CD4-positive, alpha-beta T cell treated with Interleukin-6 at 100 ng/mL for 8 hours (primary cell): ENCODE data around the gene USP16.
A peak's percentile ranks its signal among the peaks of the same experiment; 100 is the strongest.
"Not testable (repeated sequence)": the region's sequence is repeated elsewhere in the genome, so short reads cannot be mapped to it uniquely, and the experiment has no call there.

Experiments used
- DNase-seq: peaks from one replicate; pipeline ENCODE4 v3.0.0-alpha.2; 2020; ENCODE audit warnings: mixed read lengths, low spot score

USP16 gene

GRCh38 chr21:29024474-29025327 lies at the start of gene USP16:
USP16 (plus strand) TSS chr21:29024668; CDS start chr21:29027914, 3,246 bp downstream.
- peak; percentile 94 for DNase-seq

- no peak for DNase-seq
These were observed 49.1 kb upstream of the USP16 start for GRCh38 chr21:28975397-28975796.

- DNase-seq, result no peak
These were observed 45.4 kb upstream of the USP16 start for GRCh38 chr21:28979092-28979491.

- DNase-seq, result no peak
These were observed 41.8 kb upstream of the USP16 start for GRCh38 chr21:28982637-28983036.

- DNase-seq, result no peak
These were observed 37.8 kb upstream of the USP16 start for GRCh38 chr21:28986677-28987076.

GRCh38 chr21:28988146-28988545 lies 36.3 kb upstream of the USP16 start:
- DNase-seq, result not testable (repeated sequence)

GRCh38 chr21:28991861-28992525 lies 32.5 kb upstream of the USP16 start:
- DNase-seq, result no peak

GRCh38 chr21:28992526-28993292 lies 31.8 kb upstream of the USP16 start, which contains the start of gene LTN1:
LTN1 (minus strand) TSS chr21:28992877; CDS start chr21:28992805, 72 bp downstream.
- DNase-seq, result peak; percentile 98

GRCh38 chr21:28993293-28993629 lies 31.2 kb upstream of the USP16 start:
- no peak for DNase-seq

- peak; percentile 95 for DNase-seq
These were observed 21.9 kb upstream of the USP16 start for GRCh38 chr21:29002442-29003144.

- DNase-seq, result no peak
These were observed 18.8 kb upstream of the USP16 start for GRCh38 chr21:29005696-29006095.

- no peak for DNase-seq
These were observed 17.3 kb upstream of the USP16 start for GRCh38 chr21:29007135-29007534.

GRCh38 chr21:29007810-29008209 lies 16.7 kb upstream of the USP16 start:
- DNase-seq, result no peak

GRCh38 chr21:29008367-29008766 lies 16.1 kb upstream of the USP16 start:
- no peak for DNase-seq

- not testable (repeated sequence) for DNase-seq
These were observed 13.2 kb upstream of the USP16 start for GRCh38 chr21:29011236-29011635.

GRCh38 chr21:29017639-29018237 lies 6.7 kb upstream of the USP16 start:
- no peak for DNase-seq

GRCh38 chr21:29018540-29018939 lies 5.9 kb upstream of the USP16 start:
- no peak for DNase-seq

- peak; percentile 6 for DNase-seq
These were observed 2.3 kb upstream of the USP16 start for GRCh38 chr21:29022166-29022565.

- no peak for DNase-seq
These were observed 853 bp downstream of the USP16 start for GRCh38 chr21:29025328-29025713.

- DNase-seq, result no peak
These were observed 5.1 kb downstream of the USP16 start for GRCh38 chr21:29029524-29029923.

- no peak for DNase-seq
These were observed 6.4 kb downstream of the USP16 start for GRCh38 chr21:29030909-29031308.

GRCh38 chr21:29033301-29033700 lies 8.8 kb downstream of the USP16 start:
- no peak for DNase-seq
